ENCODE data around the gene IL19.

The IL19 gene

DNA sequence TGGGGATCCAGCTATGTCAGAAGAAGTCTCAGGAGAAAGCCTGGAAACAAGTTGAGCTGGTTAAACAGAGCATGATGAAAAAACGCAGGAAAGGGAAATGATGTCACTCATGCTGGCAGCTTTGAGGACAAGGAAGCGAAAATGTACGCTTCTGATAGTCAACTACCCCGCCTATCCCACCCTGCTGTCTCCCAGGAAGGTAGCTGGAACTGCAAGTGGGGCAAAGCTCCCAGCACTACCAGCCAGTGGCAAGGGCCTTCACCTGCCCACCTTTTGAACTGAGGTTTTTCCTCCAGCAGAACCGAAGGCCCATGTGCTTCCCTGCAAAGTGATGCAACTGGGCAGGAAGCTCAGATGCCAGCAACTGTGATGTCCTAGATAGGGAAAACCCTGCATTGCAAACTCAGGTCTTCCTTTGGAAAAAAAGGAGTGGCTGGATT lies 88.5 kb downstream of the IL19 start:
- Histone ChIP-seq H4K20me1 (ENCODE audit: low read depth, low read length) (no peaks in the 10 kb centered on the region), H3F3A (ENCODE audit: insufficient read depth) (no peaks in the 10 kb centered on the region), H2AFZ (ENCODE audit: low read depth, low read length, severe bottlenecking) (no peak overlapping the region), H3K27me3 (ENCODE audit: low read length) (no peaks in the 10 kb centered on the region), H3K9ac (ENCODE audit: low read length) (no peak overlapping the region), H3K36me3 (ENCODE audit: low read length) (no peaks in the 10 kb centered on the region), H3K4me3 (ENCODE audit: insufficient read depth, low read length, poor library complexity, severe bottlenecking) (no peak overlapping the region), H3K9me2 (replicated peaks; ENCODE audit: insufficient read depth, low read length) (no peaks in the 10 kb centered on the region), H3K27ac (ENCODE audit: low read depth, low read length) (no peak overlapping the region), H3K79me2 (ENCODE audit: insufficient read depth, low read length) (no peaks in the 10 kb centered on the region), H3K4me2 (ENCODE audit: low read depth, low read length, poor library complexity, severe bottlenecking) (no peak overlapping the region), H3K9me3 (ENCODE audit: insufficient read depth, low read length) (no peaks in the 10 kb centered on the region)
- TF ChIP-seq, protein P1, sequence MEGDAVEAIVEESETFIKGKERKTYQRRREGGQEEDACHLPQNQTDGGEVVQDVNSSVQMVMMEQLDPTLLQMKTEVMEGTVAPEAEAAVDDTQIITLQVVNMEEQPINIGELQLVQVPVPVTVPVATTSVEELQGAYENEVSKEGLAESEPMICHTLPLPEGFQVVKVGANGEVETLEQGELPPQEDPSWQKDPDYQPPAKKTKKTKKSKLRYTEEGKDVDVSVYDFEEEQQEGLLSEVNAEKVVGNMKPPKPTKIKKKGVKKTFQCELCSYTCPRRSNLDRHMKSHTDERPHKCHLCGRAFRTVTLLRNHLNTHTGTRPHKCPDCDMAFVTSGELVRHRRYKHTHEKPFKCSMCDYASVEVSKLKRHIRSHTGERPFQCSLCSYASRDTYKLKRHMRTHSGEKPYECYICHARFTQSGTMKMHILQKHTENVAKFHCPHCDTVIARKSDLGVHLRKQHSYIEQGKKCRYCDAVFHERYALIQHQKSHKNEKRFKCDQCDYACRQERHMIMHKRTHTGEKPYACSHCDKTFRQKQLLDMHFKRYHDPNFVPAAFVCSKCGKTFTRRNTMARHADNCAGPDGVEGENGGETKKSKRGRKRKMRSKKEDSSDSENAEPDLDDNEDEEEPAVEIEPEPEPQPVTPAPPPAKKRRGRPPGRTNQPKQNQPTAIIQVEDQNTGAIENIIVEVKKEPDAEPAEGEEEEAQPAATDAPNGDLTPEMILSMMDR (IDR thresholded peaks at IDR 0.05; ENCODE audit: insufficient read depth, low read length, poor library complexity, severe bottlenecking), result no peak
- TF ChIP-seq EZH2phosphoT487 (conservative IDR thresholded peaks at IDR 0.05; ENCODE audit: low read length), result no peak

DNA sequence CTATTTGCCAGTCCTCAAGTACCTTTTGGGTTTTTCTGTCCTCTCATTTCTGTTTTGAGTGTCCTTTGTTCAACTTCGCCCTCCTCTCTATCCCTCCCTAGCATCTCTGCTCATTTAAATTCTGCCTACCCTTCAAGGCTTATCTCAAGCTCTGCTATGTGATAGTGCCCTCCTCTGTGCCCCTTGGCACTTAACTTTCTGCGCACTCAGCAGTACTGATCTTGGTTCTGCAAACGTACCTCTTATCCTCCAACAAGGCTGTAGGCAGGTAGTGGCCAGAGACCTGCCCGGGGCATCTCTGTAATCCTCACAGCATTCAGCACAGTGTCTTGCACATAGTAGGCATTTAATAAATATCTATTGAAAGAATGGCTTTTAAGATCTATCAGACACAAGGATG lies 89.6 kb downstream of the IL19 start:
- no peaks in the 10 kb centered on the region for H3K9me2 ChIP-seq (replicated peaks; ENCODE audit: insufficient read depth, low read length)
- H3K79me2 ChIP-seq (ENCODE audit: insufficient read depth, low read length), result no peaks in the 10 kb centered on the region
- no peaks in the 10 kb centered on the region for H4K20me1 ChIP-seq (ENCODE audit: low read depth, low read length)
- no peak for TF ChIP-seq EZH2phosphoT487 (conservative IDR thresholded peaks at IDR 0.05; ENCODE audit: low read length)
- TF ChIP-seq, protein P1 (IDR thresholded peaks at IDR 0.05; ENCODE audit: insufficient read depth, low read length, poor library complexity, severe bottlenecking), result no peak
- H3K4me3 ChIP-seq (ENCODE audit: insufficient read depth, low read length, poor library complexity, severe bottlenecking), result no peak overlapping the region
- no peaks in the 10 kb centered on the region for H3K27me3 ChIP-seq (ENCODE audit: low read length)
- no peak overlapping the region for H3K9ac ChIP-seq (ENCODE audit: low read length)
- H3K36me3 ChIP-seq (ENCODE audit: low read length), result no peaks in the 10 kb centered on the region
- H3K4me2 ChIP-seq (ENCODE audit: low read depth, low read length, poor library complexity, severe bottlenecking), result no peak overlapping the region
- no peak overlapping the region for H2AFZ ChIP-seq (ENCODE audit: low read depth, low read length, severe bottlenecking)
- no peaks in the 10 kb centered on the region for H3F3A ChIP-seq (ENCODE audit: insufficient read depth)
- no peaks in the 10 kb centered on the region for H3K9me3 ChIP-seq (ENCODE audit: insufficient read depth, low read length)
- H3K27ac ChIP-seq (ENCODE audit: low read depth, low read length), result no peak overlapping the region

DNA sequence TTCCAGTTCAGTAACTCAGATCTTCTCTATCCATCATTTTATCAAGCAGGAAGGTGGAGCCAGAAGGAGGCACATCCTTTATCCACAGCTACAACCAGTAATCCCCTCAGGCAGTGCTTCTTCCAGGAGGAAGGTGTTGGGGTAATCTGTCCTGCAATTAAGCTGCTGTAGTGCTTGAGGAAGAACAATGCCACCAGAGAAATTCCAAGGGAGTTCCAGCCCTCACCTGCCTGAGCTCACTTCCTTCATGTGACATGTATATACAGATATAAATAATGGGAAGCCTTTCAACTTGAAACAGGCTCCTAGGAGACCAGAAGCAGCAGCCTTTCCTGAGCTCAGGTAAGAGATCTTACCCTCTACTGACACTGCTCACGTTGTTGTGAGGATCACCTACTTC lies 92.7 kb downstream of the IL19 start:
- no peak overlapping the region for H3K27ac ChIP-seq (ENCODE audit: low read depth, low read length)
- H3K79me2 ChIP-seq (ENCODE audit: insufficient read depth, low read length), result no peaks in the 10 kb centered on the region
- H3K9me2 ChIP-seq (replicated peaks; ENCODE audit: insufficient read depth, low read length), result no peaks in the 10 kb centered on the region
- H3K9me3 ChIP-seq (ENCODE audit: insufficient read depth, low read length), result no peaks in the 10 kb centered on the region
- no peaks in the 10 kb centered on the region for H3K27me3 ChIP-seq (ENCODE audit: low read length)
- no peaks in the 10 kb centered on the region for H4K20me1 ChIP-seq (ENCODE audit: low read depth, low read length)
- no peak overlapping the region for H3K4me2 ChIP-seq (ENCODE audit: low read depth, low read length, poor library complexity, severe bottlenecking)
- no peaks in the 10 kb centered on the region for H3K36me3 ChIP-seq (ENCODE audit: low read length)
- TF ChIP-seq EZH2phosphoT487 (conservative IDR thresholded peaks at IDR 0.05; ENCODE audit: low read length), result no peak
- TF ChIP-seq, protein P1 (IDR thresholded peaks at IDR 0.05; ENCODE audit: insufficient read depth, low read length, poor library complexity, severe bottlenecking), result no peak
- no peak overlapping the region for H3K9ac ChIP-seq (ENCODE audit: low read length)
- H3K4me3 ChIP-seq (ENCODE audit: insufficient read depth, low read length, poor library complexity, severe bottlenecking), result no peak overlapping the region
- H2AFZ ChIP-seq (ENCODE audit: low read depth, low read length, severe bottlenecking), result no peak overlapping the region
- no peaks in the 10 kb centered on the region for H3F3A ChIP-seq (ENCODE audit: insufficient read depth)
